Vagina (tissue), 2 donors: ENCODE data around the gene TAC4.

Source experiments
- CTCF ChIP-seq, 3 experiments: fragments of 450-650 bp in 2 of 3; fragments of 200-600 bp in 1 of 3; sonication (generic) in 1 of 3; IDR thresholded peaks; one replicate each; pipeline ENCODE4 v1.5.1; 2017 to 2019; ENCODE audit warnings: antibody characterized with exemption in 3 of 3, mild to moderate bottlenecking in 2 of 3, moderate library complexity in 2 of 3
- POLR2A ChIP-seq, 2 donors: fragments of 450-650 bp; IDR thresholded peaks; one replicate each; pipeline ENCODE4 v1.6.1; 2017; ENCODE audit warnings: antibody characterized with exemption in 2 of 2, mild to moderate bottlenecking in 2 of 2, moderate library complexity in 2 of 2

GRCh38 chr17:49882434-49882833 is 34.6 kb upstream of the TAC4 start:
- TF ChIP-seq POLR2A (IDR thresholded peaks at IDR 0.05) (no peak), CTCF (IDR thresholded peaks at IDR 0.05) (no peak)
